OCI-LY3 (cell line): ENCODE data around the gene ADGRV1.

Source experiments
- H2AFZ ChIP-seq: fragments of 200-600, 300-600 bp; shearing (Covaris generic); 2 replicates; pipeline ENCODE4 v1.6.0; 2014; ENCODE audit warnings: antibody characterized with exemption, low read depth, low read length
- H3K27ac ChIP-seq: fragments of 200-600, 300-600 bp; sonication (generic); 2 replicates; pipeline ENCODE4 v1.5.1; 2014; ENCODE audit warnings: mild to moderate bottlenecking, low read length, moderate library complexity, mixed read lengths
- H3K27me3 ChIP-seq: fragments of 200-600, 300-600 bp; sonication (generic); 2 replicates; pipeline ENCODE4 v1.6.1; 2014; ENCODE audit warnings: low read depth, low read length, mixed read lengths
- H3K36me3 ChIP-seq: fragments of 200-600, 300-600 bp; sonication (generic); replicated peaks from 2 replicates; pipeline ENCODE3; 2014; ENCODE audit warnings: low read depth, low read length, mixed read lengths
- H3K4me1 ChIP-seq: fragments of 300-600, 200-600 bp; sonication (generic); 2 replicates; pipeline ENCODE4 v1.6.1; 2014; ENCODE audit warnings: low read length, mixed read lengths
- H3K4me2 ChIP-seq: fragments of 200-600, 300-600 bp; sonication (generic); 2 replicates; pipeline ENCODE4 v1.6.1; 2014; ENCODE audit warnings: low read length, mixed read lengths
- H3K4me3 ChIP-seq: fragments of 300-600, 200-600 bp; sonication (generic); 2 replicates; pipeline ENCODE4 v1.5.1; 2014; ENCODE audit warnings: antibody characterized with exemption, mild to moderate bottlenecking, low read length, moderate library complexity
- H3K79me2 ChIP-seq: fragments of 300-600, 200-600 bp; shearing (Covaris generic); 2 replicates; pipeline ENCODE4 v1.6.1; 2014; ENCODE audit warnings: mild to moderate bottlenecking, low read length, mixed read lengths
- H3K9ac ChIP-seq: fragments of 300-600, 200-600 bp; shearing (Covaris generic); 2 replicates; pipeline ENCODE4 v1.6.0; 2014; ENCODE audit warnings: mild to moderate bottlenecking, low read length, moderate library complexity
- H3K9me3 ChIP-seq: fragments of 200-600, 300-600 bp; shearing (Covaris generic); 2 replicates; pipeline ENCODE4 v1.6.1; 2014; ENCODE audit warnings: low read length, mixed read lengths; ENCODE audit not compliant: insufficient read depth
- H4K20me1 ChIP-seq: fragments of 200-600, 300-600 bp; sonication (generic); 2 replicates; pipeline ENCODE4 v1.6.1; 2016; ENCODE audit warnings: low read length, mixed read lengths; ENCODE audit not compliant: insufficient read depth
- EZH2phosphoT487 ChIP-seq: fragments of 200-600 bp; shearing (Covaris generic); IDR thresholded peaks from 2 replicates; pipeline ENCODE4 v1.6.1; 2018; ENCODE audit warnings: antibody characterized with exemption, mixed run types, low read depth
- TF ChIP-seq, protein P1 (sequence below): fragments of 200-600, 300-600 bp; sonication (generic); IDR thresholded peaks from 2 replicates; pipeline ENCODE4 v1.5.1; 2014; ENCODE audit warnings: antibody characterized with exemption, low read length, low read depth

The ADGRV1 gene

DNA sequence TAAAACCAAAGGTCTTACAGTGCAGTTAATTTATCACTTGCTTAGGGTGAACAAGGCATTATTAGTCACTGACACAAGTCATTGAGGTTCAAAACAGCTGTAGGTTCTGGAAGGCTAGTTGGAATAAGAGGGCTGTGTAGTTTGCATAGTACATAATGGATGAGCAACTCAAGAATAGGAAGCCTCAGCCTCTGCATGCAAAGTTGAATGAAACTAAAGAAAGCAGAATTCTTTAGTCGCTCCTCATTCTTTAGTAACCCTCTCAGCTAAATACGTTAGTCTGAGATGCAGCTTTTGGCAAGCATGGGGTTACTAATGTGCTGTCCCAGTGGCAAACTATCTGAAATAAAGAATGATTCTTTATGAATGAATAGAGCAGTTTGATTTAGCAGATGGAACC, 74.2 kb downstream of the ADGRV1 start:
- Histone ChIP-seq H4K20me1 (no peaks in the 10 kb centered on the region), H3K4me1 (no peaks in the 10 kb centered on the region), H3K9ac (no peak overlapping the region), H2AFZ (no peak overlapping the region), H3K27ac (no peak overlapping the region), H3K36me3 (no peaks in the 10 kb centered on the region), H3K79me2 (no peaks in the 10 kb centered on the region), H3K9me3 (no peaks in the 10 kb centered on the region), H3K27me3 (no peaks in the 10 kb centered on the region), H3K4me2 (no peak overlapping the region), H3K4me3 (no peak overlapping the region)
- TF ChIP-seq EZH2phosphoT487 = no peak
- TF ChIP-seq, protein P1, sequence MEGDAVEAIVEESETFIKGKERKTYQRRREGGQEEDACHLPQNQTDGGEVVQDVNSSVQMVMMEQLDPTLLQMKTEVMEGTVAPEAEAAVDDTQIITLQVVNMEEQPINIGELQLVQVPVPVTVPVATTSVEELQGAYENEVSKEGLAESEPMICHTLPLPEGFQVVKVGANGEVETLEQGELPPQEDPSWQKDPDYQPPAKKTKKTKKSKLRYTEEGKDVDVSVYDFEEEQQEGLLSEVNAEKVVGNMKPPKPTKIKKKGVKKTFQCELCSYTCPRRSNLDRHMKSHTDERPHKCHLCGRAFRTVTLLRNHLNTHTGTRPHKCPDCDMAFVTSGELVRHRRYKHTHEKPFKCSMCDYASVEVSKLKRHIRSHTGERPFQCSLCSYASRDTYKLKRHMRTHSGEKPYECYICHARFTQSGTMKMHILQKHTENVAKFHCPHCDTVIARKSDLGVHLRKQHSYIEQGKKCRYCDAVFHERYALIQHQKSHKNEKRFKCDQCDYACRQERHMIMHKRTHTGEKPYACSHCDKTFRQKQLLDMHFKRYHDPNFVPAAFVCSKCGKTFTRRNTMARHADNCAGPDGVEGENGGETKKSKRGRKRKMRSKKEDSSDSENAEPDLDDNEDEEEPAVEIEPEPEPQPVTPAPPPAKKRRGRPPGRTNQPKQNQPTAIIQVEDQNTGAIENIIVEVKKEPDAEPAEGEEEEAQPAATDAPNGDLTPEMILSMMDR = no peak

DNA sequence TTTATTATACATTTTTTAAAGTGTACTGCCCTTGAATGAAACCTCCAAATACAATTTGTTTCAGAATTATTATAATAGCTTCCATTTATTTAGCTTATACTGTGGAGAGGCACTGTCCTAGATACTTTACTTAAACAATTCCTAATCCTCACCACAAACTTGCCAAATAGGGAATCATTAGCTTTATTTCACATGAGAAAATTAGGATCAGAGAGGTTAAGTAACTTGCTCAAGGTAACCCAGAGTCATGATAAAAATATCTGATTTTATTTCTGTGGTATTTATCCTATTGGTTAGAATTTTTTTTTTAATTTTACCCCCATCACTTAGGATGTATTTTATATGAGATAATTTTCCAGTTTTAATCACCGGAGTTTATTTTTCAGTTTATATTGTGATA, 78.4 kb downstream of the ADGRV1 start:
- H3K4me2 ChIP-seq = no peak overlapping the region
- no peaks in the 10 kb centered on the region for H3K27me3 ChIP-seq
- H3K4me1 ChIP-seq = no peaks in the 10 kb centered on the region; the same call in 1 of the 2 replicates
- no peaks in the 10 kb centered on the region for H3K79me2 ChIP-seq
- no peak overlapping the region for H3K4me3 ChIP-seq
- no peak overlapping the region for H2AFZ ChIP-seq
- no peak overlapping the region for H3K27ac ChIP-seq
- H3K9ac ChIP-seq = no peak overlapping the region
- TF ChIP-seq, protein P1 = no peak
- no peak for TF ChIP-seq EZH2phosphoT487
- H3K36me3 ChIP-seq = no peaks in the 10 kb centered on the region
- no peaks in the 10 kb centered on the region for H3K9me3 ChIP-seq
- H4K20me1 ChIP-seq = no peaks in the 10 kb centered on the region

DNA sequence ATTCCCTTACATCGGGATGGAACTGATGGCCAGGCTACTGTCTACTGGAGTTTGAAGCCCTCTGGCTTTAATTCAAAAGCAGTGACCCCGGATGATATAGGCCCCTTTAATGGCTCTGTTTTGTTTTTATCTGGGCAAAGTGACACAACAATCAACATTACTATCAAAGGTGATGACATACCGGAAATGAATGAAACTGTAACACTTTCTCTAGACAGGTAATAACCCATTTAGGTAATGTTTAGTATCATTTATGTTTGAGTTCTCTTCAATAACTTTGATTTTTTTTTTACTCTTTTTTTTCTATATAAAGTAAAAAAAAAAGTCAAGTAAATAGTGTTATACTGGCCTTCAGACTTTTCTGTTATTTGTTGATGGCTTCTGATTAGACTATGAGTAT, 79.1 kb downstream of the ADGRV1 start:
- Histone ChIP-seq H3K27ac (no peak overlapping the region), H3K9me3 (no peaks in the 10 kb centered on the region), H3K4me1 (no peaks in the 10 kb centered on the region; the same call in 1 of the 2 replicates), H3K9ac (no peak overlapping the region), H4K20me1 (no peaks in the 10 kb centered on the region), H3K27me3 (no peaks in the 10 kb centered on the region), H3K4me2 (no peak overlapping the region), H3K79me2 (no peaks in the 10 kb centered on the region), H3K36me3 (no peaks in the 10 kb centered on the region), H2AFZ (no peak overlapping the region), H3K4me3 (no peak overlapping the region)
- no peak for TF ChIP-seq EZH2phosphoT487
- TF ChIP-seq, protein P1 = no peak

DNA sequence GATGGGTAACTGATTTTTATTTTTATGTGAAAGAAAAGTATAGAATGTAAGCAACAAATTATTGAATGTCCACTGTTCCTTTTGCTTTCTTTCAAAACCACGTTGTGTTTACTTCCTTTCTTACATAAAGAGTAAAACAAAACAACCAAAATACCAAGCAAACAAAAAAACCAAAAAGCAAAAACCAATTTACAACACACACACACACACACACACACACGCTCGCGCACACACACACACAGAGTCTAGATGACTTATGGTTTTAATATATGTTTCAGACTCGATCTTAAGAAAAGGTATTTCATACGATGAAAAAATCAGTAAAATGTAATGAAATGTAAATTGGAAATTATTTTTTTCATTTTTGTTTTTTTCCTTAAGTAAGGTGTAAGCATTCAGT, 80.3 kb downstream of the ADGRV1 start:
- Histone ChIP-seq H2AFZ (no peak overlapping the region), H3K4me1 (no peaks in the 10 kb centered on the region; the same call in 1 of the 2 replicates), H3K79me2 (no peaks in the 10 kb centered on the region), H3K9me3 (no peaks in the 10 kb centered on the region), H4K20me1 (no peaks in the 10 kb centered on the region), H3K4me3 (no peak overlapping the region), H3K36me3 (no peaks in the 10 kb centered on the region), H3K9ac (no peak overlapping the region), H3K27me3 (no peaks in the 10 kb centered on the region), H3K27ac (no peak overlapping the region), H3K4me2 (no peak overlapping the region)
- TF ChIP-seq, protein P1 = no peak
- no peak for TF ChIP-seq EZH2phosphoT487
